Thyroid gland (tissue), 4 donors: ENCODE results near the gene THBS3. TPM values are rescaled to one million over a fixed set of nuclear protein-coding genes. Genes with fewer than 3 reads are reported as not detected.

Experiments
- DNase-seq, 2 donors: peaks; one replicate each; pipeline ENCODE4 v3.0.0-alpha.2; 2019
- H3K27ac ChIP-seq, 3 donors: fragments of 200-600 bp; sonication (generic); 1 replicate in 2 of 3; 2 replicates in 1 of 3; pipeline ENCODE4 v1.5.1; 2016 to 2019; ENCODE audit warnings: mild to moderate bottlenecking in 1 of 3, moderate library complexity in 1 of 3
- H3K27me3 ChIP-seq: fragments of 200-600 bp; sonication (generic); one replicate; pipeline ENCODE4 v1.5.1; 2019
- H3K36me3 ChIP-seq, 2 donors: fragments of 200-600 bp; sonication (generic); one replicate each; pipeline ENCODE4 v1.5.1; 2016 to 2019
- H3K4me1 ChIP-seq, 2 donors: fragments of 200-600 bp; sonication (generic); one replicate each; pipeline ENCODE4 v1.5.1; 2017 to 2019
- H3K4me3 ChIP-seq, 3 donors: fragments of 200-600 bp; sonication (generic); replicated peaks in 1 of 3; 1 replicate in 2 of 3; 2 replicates in 1 of 3; pipeline ENCODE4 v1.5.1; 2016; ENCODE audit warnings: mild to moderate bottlenecking in 1 of 3
- H3K9me3 ChIP-seq: fragments of 200-600 bp; sonication (generic); one replicate; pipeline ENCODE4 v1.5.1; 2017
- CTCF ChIP-seq, 6 experiments: fragments of 200-600 bp in 3 of 6; fragments of 450-650 bp in 3 of 6; sonication (generic) in 3 of 6; IDR thresholded peaks; one replicate each; pipeline ENCODE4 v1.5.1; 2016 to 2019; ENCODE audit warnings: antibody characterized with exemption in 6 of 6, mild to moderate bottlenecking in 2 of 6, inconsistent platforms in 1 of 6, moderate library complexity in 1 of 6
- POLR2A ChIP-seq, 2 donors: fragments of 450-650 bp; IDR thresholded peaks; one replicate each; pipeline ENCODE4 v1.6.1; 2017; ENCODE audit warnings: antibody characterized with exemption in 2 of 2, mild to moderate bottlenecking in 2 of 2, moderate library complexity in 1 of 2
- WGBS, 2 donors: methylation state at CpG; one replicate each; pipeline ENCODE4 v1.1.5; 2017; 5-methylcytosine and 5-hydroxymethylcytosine counted together
- intact Hi-C: fragments of 100-400 bp; cut with DNase I; formaldehyde crosslinking; loops from one replicate; pipeline ENCODE4 v1.15.1; 2023
- total RNA-seq, 4 donors: library from RNA; depleted of rRNA; stranded (reverse); fragments of >200 nt; gene quantifications; one replicate each; pipeline ENCODE4 v1.2.3, GENCODE V29; 2016

The THBS3 gene
- total RNA-seq, 4 donors from 2014 or later, result 8.5 to 25.7 (median 18.2) TPM

GRCh38 chr1:155186067-155186793 is 21.5 kb downstream of the THBS3 start:
- TF ChIP-seq CTCF (IDR thresholded peaks at IDR 0.05) (no peak), POLR2A (IDR thresholded peaks at IDR 0.05) (no peak)
- Histone ChIP-seq H3K27me3 (no peaks in the 10 kb centered on the region), H3K4me1 (peaks cover 0 to 5% of the 10 kb centered on the region in 2 donors), H3K36me3 (no peaks in the 10 kb centered on the region), H3K4me3 (no peak overlapping the region), H3K9me3 (no peaks in the 10 kb centered on the region), H3K27ac (no peak overlapping the region)
- DNase-seq, result no peak
- intact Hi-C loops, result no loop called here
- WGBS, 2 donors, result 43 to 66% methylated on average over 5 to 8 of the region's 8 CpGs

GRCh38 chr1:155185783-155186066 is 22.0 kb downstream of the THBS3 start:
- Histone ChIP-seq H3K36me3 (no peaks in the 10 kb centered on the region), H3K27ac (no peak overlapping the region), H3K9me3 (no peaks in the 10 kb centered on the region), H3K27me3 (no peaks in the 10 kb centered on the region), H3K4me1 (peaks cover 0 to 5% of the 10 kb centered on the region in 2 donors), H3K4me3 (no peak overlapping the region)
- DNase-seq, result no peak
- intact Hi-C loops, result no loop called here
- 63 to 70% methylated on average over 6 of the region's 6 CpGs for WGBS, 2 donors
- TF ChIP-seq POLR2A (IDR thresholded peaks at IDR 0.05), result no peak
- no peak for TF ChIP-seq CTCF (IDR thresholded peaks at IDR 0.05)

- TF ChIP-seq CTCF (IDR thresholded peaks at IDR 0.05) (no peak), POLR2A (IDR thresholded peaks at IDR 0.05) (no peak)
- Histone ChIP-seq H3K27ac (no peak overlapping the region), H3K36me3 (no peaks in the 10 kb centered on the region), H3K4me3 (no peak overlapping the region), H3K9me3 (no peaks in the 10 kb centered on the region), H3K27me3 (no peaks in the 10 kb centered on the region), H3K4me1 (peaks cover 0 to 5% of the 10 kb centered on the region in 2 donors)
- peak in 1 of 2 donors; percentile 30 for DNase-seq
- WGBS, 2 donors, result 63 to 71% methylated on average over 15 to 16 of the region's 21 CpGs
- intact Hi-C loops, result no loop called here
These were observed 22.6 kb downstream of the THBS3 start for GRCh38 chr1:155184835-155185782.

GRCh38 chr1:155184351-155184811 is 23.3 kb downstream of the THBS3 start:
- no peak for DNase-seq
- peaks cover 0 to 5% of the 10 kb centered on the region in 2 donors for H3K4me1 ChIP-seq
- no peaks in the 10 kb centered on the region for H3K9me3 ChIP-seq
- WGBS, 2 donors, result 97 to 100% methylated on average over 4 of the region's 4 CpGs
- intact Hi-C loops, result no loop called here
- H3K27ac ChIP-seq, result no peak overlapping the region
- TF ChIP-seq CTCF (IDR thresholded peaks at IDR 0.05) (no peak), POLR2A (IDR thresholded peaks at IDR 0.05) (no peak)
- H3K36me3 ChIP-seq, result no peaks in the 10 kb centered on the region
- H3K4me3 ChIP-seq, result no peak overlapping the region
- H3K27me3 ChIP-seq, result no peaks in the 10 kb centered on the region
